K562 (cell line): ENCODE results near the gene APOBEC3F.

ENCODE experiments used
- NUFIP1 ChIP-seq: fragments of 450-650 bp; IDR thresholded peaks from 2 replicates; pipeline ENCODE4 v1.6.1; 2018; ENCODE audit not compliant: partially characterized antibody
- POLR2A ChIP-seq: fragments of 450-650 bp; conservative IDR thresholded peaks from 2 replicates; pipeline ENCODE4 v1.6.1; 2016
- TCF3 ChIP-seq: sonication (generic); formaldehyde crosslinking; IDR thresholded peaks from 2 replicates; pipeline ENCODE4 v1.4.0; 2020; ENCODE audit warnings: mild to moderate bottlenecking, missing genetic modification reagents
- TF ChIP-seq, protein P1 (sequence below): conservative IDR thresholded peaks from 2 replicates; pipeline ENCODE4 v1.6.1; 2011; ENCODE audit warnings: low read depth, mild to moderate bottlenecking, low read length; ENCODE audit not compliant: control insufficient read depth
- TF ChIP-seq, protein P2 (sequence below), 3 experiments: IDR thresholded peaks in 2 of 3; conservative IDR thresholded peaks in 1 of 3; 2 replicates each; pipeline ENCODE4 v1.5.1; 2011 to 2012; ENCODE audit warnings: low read length in 3 of 3, mild to moderate bottlenecking in 3 of 3, control low read depth in 2 of 3, improper control_type of control experiment in 1 of 3, inconsistent platforms in 1 of 3, low read depth in 1 of 3, mixed read lengths in 1 of 3, moderate library complexity in 1 of 3; ENCODE audit not compliant: insufficient read depth in 2 of 3

GRCh38 chr22:39012533-39013511 is 27.8 kb upstream of the APOBEC3F start:
- TF ChIP-seq POLR2A (no peak), TCF3 (no peak), NUFIP1 (no peak)
- TF ChIP-seq, protein P1, sequence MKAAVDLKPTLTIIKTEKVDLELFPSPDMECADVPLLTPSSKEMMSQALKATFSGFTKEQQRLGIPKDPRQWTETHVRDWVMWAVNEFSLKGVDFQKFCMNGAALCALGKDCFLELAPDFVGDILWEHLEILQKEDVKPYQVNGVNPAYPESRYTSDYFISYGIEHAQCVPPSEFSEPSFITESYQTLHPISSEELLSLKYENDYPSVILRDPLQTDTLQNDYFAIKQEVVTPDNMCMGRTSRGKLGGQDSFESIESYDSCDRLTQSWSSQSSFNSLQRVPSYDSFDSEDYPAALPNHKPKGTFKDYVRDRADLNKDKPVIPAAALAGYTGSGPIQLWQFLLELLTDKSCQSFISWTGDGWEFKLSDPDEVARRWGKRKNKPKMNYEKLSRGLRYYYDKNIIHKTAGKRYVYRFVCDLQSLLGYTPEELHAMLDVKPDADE: no peak
- TF ChIP-seq, protein P2, sequence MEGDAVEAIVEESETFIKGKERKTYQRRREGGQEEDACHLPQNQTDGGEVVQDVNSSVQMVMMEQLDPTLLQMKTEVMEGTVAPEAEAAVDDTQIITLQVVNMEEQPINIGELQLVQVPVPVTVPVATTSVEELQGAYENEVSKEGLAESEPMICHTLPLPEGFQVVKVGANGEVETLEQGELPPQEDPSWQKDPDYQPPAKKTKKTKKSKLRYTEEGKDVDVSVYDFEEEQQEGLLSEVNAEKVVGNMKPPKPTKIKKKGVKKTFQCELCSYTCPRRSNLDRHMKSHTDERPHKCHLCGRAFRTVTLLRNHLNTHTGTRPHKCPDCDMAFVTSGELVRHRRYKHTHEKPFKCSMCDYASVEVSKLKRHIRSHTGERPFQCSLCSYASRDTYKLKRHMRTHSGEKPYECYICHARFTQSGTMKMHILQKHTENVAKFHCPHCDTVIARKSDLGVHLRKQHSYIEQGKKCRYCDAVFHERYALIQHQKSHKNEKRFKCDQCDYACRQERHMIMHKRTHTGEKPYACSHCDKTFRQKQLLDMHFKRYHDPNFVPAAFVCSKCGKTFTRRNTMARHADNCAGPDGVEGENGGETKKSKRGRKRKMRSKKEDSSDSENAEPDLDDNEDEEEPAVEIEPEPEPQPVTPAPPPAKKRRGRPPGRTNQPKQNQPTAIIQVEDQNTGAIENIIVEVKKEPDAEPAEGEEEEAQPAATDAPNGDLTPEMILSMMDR (IDR thresholded peaks at IDR 0.05 in 2 of 3, conservative IDR thresholded peaks at IDR 0.05 in 1 of 3; ENCODE audit: insufficient read depth in 2 of 3, low read depth in 1 of 3, low read length in 3 of 3): peak; percentile 56 to 73 (median 69)
